H1 (cell line): Measurements from ENCODE around the gene GPATCH2L. TPM values are rescaled to one million over a fixed set of nuclear protein-coding genes. Genes with fewer than 3 reads are reported as not detected.

Experiments used
- CTCF ChIA-PET: fragments of 300-600 bp; sonication (Branson Sonifier 250); formaldehyde crosslinking; loops from one replicate; lab custom pipeline; 2021; ENCODE audit not compliant: partially characterized antibody; lab: Charles Lee
- POLR2A ChIA-PET: fragments of 300-600 bp; sonication (Branson Sonifier 250); formaldehyde crosslinking; loops from one replicate; lab custom pipeline; 2021; ENCODE audit warnings: inconsistent platforms; ENCODE audit not compliant: partially characterized antibody; lab: Charles Lee
- DNase-seq, 2 experiments: peaks; one replicate each; pipeline versions ENCODE4 v3.0.0 to v3.0.0-alpha.2; 2010 to 2022; ENCODE audit warnings: low spot score in 2 of 2, low read depth in 1 of 2, mixed read lengths in 1 of 2
- FAIRE-seq: peaks from 2 replicates; lab custom pipeline; 2011; peaks lifted over from hg19 to GRCh38; lab: Jason Lieb, UNC
- H2AFZ ChIP-seq: 2 replicates; pipeline ENCODE4 v1.8.1; 2012; ENCODE audit warnings: low read length, inconsistent platforms
- H2AK5ac ChIP-seq: 2 replicates; pipeline ENCODE4 v1.6.1; 2013; ENCODE audit warnings: low read depth, low read length
- H2BK120ac ChIP-seq: replicated peaks from 2 replicates; pipeline ENCODE3; 2013; ENCODE audit warnings: low read depth, low read length, inconsistent platforms
- H2BK12ac ChIP-seq: 2 replicates; pipeline ENCODE4 v1.6.1; 2013; ENCODE audit warnings: low read depth, low read length
- H2BK15ac ChIP-seq: 2 replicates; pipeline ENCODE4 v1.6.1; 2013; ENCODE audit warnings: low read length
- H2BK20ac ChIP-seq: 2 replicates; pipeline ENCODE4 v1.6.1; 2013; ENCODE audit warnings: low read length
- H2BK5ac ChIP-seq: 2 replicates; pipeline ENCODE4 v1.6.1; 2013; ENCODE audit warnings: low read depth, low read length
- H3K14ac ChIP-seq: 2 replicates; pipeline ENCODE4 v1.6.1; 2013; ENCODE audit warnings: inconsistent platforms; ENCODE audit not compliant: insufficient read length
- H3K18ac ChIP-seq: 2 replicates; pipeline ENCODE4 v1.6.1; 2013; ENCODE audit warnings: low read length; ENCODE audit errors: extremely low read depth
- H3K23ac ChIP-seq: 2 replicates; pipeline ENCODE4 v1.6.1; 2013; ENCODE audit warnings: inconsistent platforms; ENCODE audit not compliant: insufficient read length
- H3K23me2 ChIP-seq: 2 replicates; pipeline ENCODE4 v1.6.1; 2013; ENCODE audit warnings: low read depth, low read length
- H3K27ac ChIP-seq: 2 replicates; pipeline ENCODE4 v1.6.1; 2011; ENCODE audit warnings: low read depth, low read length, inconsistent platforms
- H3K27me3 ChIP-seq, 4 experiments: replicated peaks in 1 of 4; 1 replicate in 1 of 4; 2 replicates in 3 of 4; pipeline versions ENCODE4 v1.6.1 to v1.8.1; 2011 to 2013; ENCODE audit warnings: low read length in 3 of 4, mild to moderate bottlenecking in 3 of 4, inconsistent platforms in 2 of 4, mixed read lengths in 2 of 4, moderate library complexity in 1 of 4; ENCODE audit not compliant: control insufficient read depth in 3 of 4, insufficient read depth in 3 of 4; ENCODE audit errors: extremely low read depth in 1 of 4
- H3K36me3 ChIP-seq, 4 experiments: 2 replicates each; pipeline versions ENCODE4 v1.6.1 to v1.8.1; 2011 to 2013; ENCODE audit warnings: mild to moderate bottlenecking in 4 of 4, low read length in 3 of 4, moderate library complexity in 2 of 4, control low read depth in 1 of 4, inconsistent platforms in 1 of 4; ENCODE audit not compliant: insufficient read depth in 4 of 4, control insufficient read depth in 2 of 4
- H3K4ac ChIP-seq: replicated peaks from 2 replicates; pipeline ENCODE3; 2013; ENCODE audit warnings: low read length, low read depth, mixed read lengths, inconsistent platforms; ENCODE audit not compliant: insufficient read length
- H3K4me1 ChIP-seq, 4 experiments: replicated peaks in 1 of 4; 1 replicate in 1 of 4; 2 replicates in 3 of 4; pipeline versions ENCODE4 v1.6.1 to v1.8.1; 2011 to 2013; ENCODE audit warnings: low read length in 3 of 4, inconsistent platforms in 2 of 4, mixed read lengths in 1 of 4; ENCODE audit not compliant: insufficient read depth in 4 of 4, control insufficient read depth in 3 of 4
- H3K4me2 ChIP-seq, 2 experiments: 2 replicates each; pipeline versions ENCODE4 v1.6.1 to v1.8.1; 2011 to 2013; ENCODE audit warnings: low read depth in 2 of 2, low read length in 2 of 2, control low read depth in 1 of 2, inconsistent platforms in 1 of 2, mild to moderate bottlenecking in 1 of 2; ENCODE audit not compliant: insufficient read depth in 1 of 2
- H3K4me3 ChIP-seq, 4 experiments: fragments of 200-600, 300-600 bp in 1 of 4; sonication (generic), shearing (Covaris generic), sonication (Bioruptor Twin) in 1 of 4; 2 replicates each; pipeline versions ENCODE4 v1.5.1 to v1.8.1; 2011 to 2016; ENCODE audit warnings: low read length in 4 of 4, low read depth in 3 of 4, control low read depth in 2 of 4, inconsistent platforms in 2 of 4, mild to moderate bottlenecking in 2 of 4, mixed read lengths in 1 of 4, moderate library complexity in 1 of 4; ENCODE audit not compliant: insufficient read depth in 2 of 4; ENCODE audit errors: extremely low read depth in 1 of 4
- H3K56ac ChIP-seq: replicated peaks from 2 replicates; pipeline ENCODE3; 2013; ENCODE audit warnings: low read depth, mild to moderate bottlenecking, mixed read lengths, low read length, inconsistent platforms; ENCODE audit not compliant: insufficient read length
- H3K79me1 ChIP-seq: 2 replicates; pipeline ENCODE4 v1.6.1; 2013; ENCODE audit warnings: low read depth, low read length, control low read depth
- H3K79me2 ChIP-seq, 2 experiments: 2 replicates each; pipeline versions ENCODE4 v1.6.1 to v1.8.1; 2012 to 2013; ENCODE audit warnings: low read length in 2 of 2, mild to moderate bottlenecking in 2 of 2, inconsistent platforms in 1 of 2; ENCODE audit not compliant: insufficient read depth in 2 of 2, control insufficient read depth in 1 of 2
- H3K9ac ChIP-seq, 4 experiments: replicated peaks in 1 of 4; 1 replicate in 1 of 4; 2 replicates in 3 of 4; pipeline versions ENCODE4 v1.6.1 to v1.8.1; 2011 to 2013; ENCODE audit warnings: low read depth in 3 of 4, low read length in 3 of 4, control low read depth in 2 of 4, mild to moderate bottlenecking in 2 of 4, moderate library complexity in 2 of 4, inconsistent platforms in 1 of 4; ENCODE audit errors: extremely low read depth in 1 of 4
- H3K9me3 ChIP-seq, 2 experiments: 2 replicates each; pipeline versions ENCODE4 v1.6.1 to v1.8.1; 2012 to 2013; ENCODE audit warnings: mild to moderate bottlenecking in 2 of 2, moderate library complexity in 2 of 2, control low read depth in 1 of 2, inconsistent platforms in 1 of 2, low read depth in 1 of 2, low read length in 1 of 2, mixed read lengths in 1 of 2; ENCODE audit not compliant: insufficient read depth in 2 of 2
- H4K20me1 ChIP-seq, 2 experiments: replicated peaks in 1 of 2; 2 replicates each; pipeline versions ENCODE3 to v1.8.1; 2011 to 2013; ENCODE audit warnings: inconsistent platforms in 2 of 2, low read length in 2 of 2, mild to moderate bottlenecking in 1 of 2; ENCODE audit not compliant: insufficient read depth in 2 of 2, control insufficient read depth in 1 of 2
- H4K5ac ChIP-seq: 2 replicates; pipeline ENCODE4 v1.6.1; 2013; ENCODE audit warnings: low read length, low read depth, mixed read lengths, inconsistent platforms; ENCODE audit not compliant: insufficient read length
- H4K8ac ChIP-seq: 2 replicates; pipeline ENCODE4 v1.8.0; 2013; ENCODE audit warnings: mild to moderate bottlenecking, moderate library complexity, low read length, inconsistent platforms; ENCODE audit not compliant: insufficient read depth; ENCODE audit errors: extremely low read depth
- H4K91ac ChIP-seq: replicated peaks from 2 replicates; pipeline ENCODE3; 2013; ENCODE audit warnings: low read length, mixed read lengths, inconsistent platforms; ENCODE audit not compliant: insufficient read length
- CTCF ChIP-seq, 3 experiments: IDR thresholded peaks; 1 replicate in 2 of 3; 2 replicates in 1 of 3; pipeline versions ENCODE4 v1.5.1 to v1.6.1; 2011; ENCODE audit warnings: low read length in 3 of 3, mild to moderate bottlenecking in 3 of 3, inconsistent platforms in 2 of 3, low read depth in 1 of 3, moderate library complexity in 1 of 3; ENCODE audit not compliant: insufficient read depth in 1 of 3; ENCODE audit errors: control extremely low read depth in 1 of 3
- GABPA ChIP-seq: IDR thresholded peaks from 2 replicates; pipeline ENCODE4 v1.6.1; 2011; ENCODE audit warnings: mild to moderate bottlenecking, low read length, moderate library complexity, borderline replicate concordance; ENCODE audit not compliant: insufficient read depth
- TBP ChIP-seq: IDR thresholded peaks from 2 replicates; pipeline ENCODE4 v1.6.1; 2011; ENCODE audit warnings: low read depth, low read length, improper control_type of control experiment
- WGBS, 2 experiments: shearing (Covaris generic) in 1 of 2; methylation state at CpG; one replicate each; pipeline versions ENCODE4 v1.1.6 to v1.1.7; 2013 to 2015; ENCODE audit warnings: low lambda C conversion rate in 2 of 2, mixed read lengths in 2 of 2, inconsistent platforms in 1 of 2, low coverage in 1 of 2, missing lambda C conversion rate in 1 of 2; ENCODE audit not compliant: insufficient replicate concordance in 2 of 2, insufficient coverage in 1 of 2, insufficient read length in 1 of 2; ENCODE audit errors: extremely low coverage in 1 of 2, missing lambda C conversion rate in 1 of 2; 5-methylcytosine and 5-hydroxymethylcytosine counted together
- polyA plus RNA-seq, 7 experiments: library from polyadenylated mRNA; depleted of rRNA in 3 of 7; stranded (reverse) in 5 of 7; unstranded in 2 of 7; fragments of >200 nt in 5 of 7; fragments of 200-250 nt in 2 of 7; gene quantifications; 1 replicate in 5 of 7; 2 replicates in 1 of 7; 4 replicates in 1 of 7; pipeline versions ENCODE4 v1.2.1 to v1.2.3, GENCODE V29; 2011 to 2013; ENCODE audit warnings: missing spikeins in 2 of 7, mixed read lengths in 2 of 7
- total RNA-seq: library from RNA; stranded (reverse); fragmentation: NEBNext Ultra II Directional; extraction: Animal tissue kit (Norgen Biotek cat#: 25700); gene quantifications from 2 replicates; pipeline ENCODE4 v1.2.1, GENCODE V29; 2021

The GPATCH2L gene
- total and polyA plus RNA-seq, 2 of the 8 experiments (the other 6 are each of a cell fraction or from before 2014, with no cell fraction given), result 26.0 to 54.9 TPM

- Histone ChIP-seq H3K79me1 (no peaks in the 10 kb centered on the region), H3K23ac (no peak overlapping the region), H3K79me2 (no peaks in the 10 kb centered on the region), H4K91ac (no peak overlapping the region), H2AK5ac (0 out of 2 replicates have a peak overlapping the region, but pooled peaks have one; percentile 1), H2BK5ac (no peak overlapping the region), H3K9ac (no peak overlapping the region), H4K8ac (no peak overlapping the region), H3K18ac (no peak overlapping the region), H3K14ac (no peak overlapping the region), H3K4me1 (0 out of 7 replicates have a peak, but pooled peaks cover 0 to 3% (median 0%) of the 10 kb centered on the region in 4 experiments), H3K9me3 (no peaks in the 10 kb centered on the region), H3K27ac (no peak overlapping the region), H3K4me3 (no peak overlapping the region), H3K23me2 (no peaks in the 10 kb centered on the region; the same call in 1 of the 2 replicates), H3K4ac (no peak overlapping the region), H3K36me3 (no peaks in the 10 kb centered on the region), H2BK120ac (no peak overlapping the region), H3K4me2 (no peak overlapping the region), H2BK15ac (no peak overlapping the region), H4K5ac (no peak overlapping the region), H3K56ac (no peak overlapping the region), H2AFZ (no peak overlapping the region), H3K27me3 (peaks cover 2 to 26% (median 16%) of the 10 kb centered on the region in 4 experiments), H2BK20ac (no peak overlapping the region), H2BK12ac (no peak overlapping the region), H4K20me1 (no peaks in the 10 kb centered on the region)
- ChIA-PET CTCF (interaction anchor here (0.7 to 1.4 kb wide), 2 partner anchors 55 to 223 kb away, joined by 3 to 5 read pairs; no protein-coding TSS in a partner anchor), POLR2A (interaction anchor here (0.9 kb wide), 1 partner anchor 8 kb away, joined by 3 read pairs; no protein-coding TSS in a partner anchor)
- DNase-seq (no peak), FAIRE-seq (no peak)
- 79% methylated on average over 2 of the region's 3 CpGs; no CpG with 5 or more reads in 1 of the 2 experiments for WGBS, 2 experiments
- TF ChIP-seq TBP (0 out of 2 replicates have a peak, but pooled peaks have one; percentile 35), GABPA (no peak), CTCF (IDR thresholded peaks at IDR 0.05; ENCODE audit: control extremely low read depth in 1 of 3, insufficient read depth in 1 of 3, low read depth in 1 of 3, low read length in 3 of 3) (no peak)
These were observed 21.7 kb upstream of the GPATCH2L start for GRCh38 chr14:76129851-76130576.
